Left ventricle myocardium inferior (tissue), 1 donor: ENCODE data around the gene GCNT2. TPM values are rescaled to one million over a fixed set of nuclear protein-coding genes. Genes with fewer than 3 reads are reported as not detected.

Experiments used
- DNase-seq: peaks from one replicate; pipeline ENCODE4 v3.0.0-alpha.2; 2020
- H3K27ac ChIP-seq: fragments of 200-600 bp; replicated peaks from 2 replicates; pipeline ENCODE4 v1.8.0; 2021
- H3K27me3 ChIP-seq: fragments of 200-600 bp; 2 replicates; pipeline ENCODE4 v1.8.0; 2021; ENCODE audit warnings: low read depth
- H3K36me3 ChIP-seq: fragments of 200-600 bp; 2 replicates; pipeline ENCODE4 v1.8.0; 2021
- H3K4me1 ChIP-seq: fragments of 200-600 bp; 2 replicates; pipeline ENCODE4 v1.8.0; 2021
- H3K4me3 ChIP-seq: fragments of 200-600 bp; 2 replicates; pipeline ENCODE4 v1.8.0; 2021; ENCODE audit warnings: mild to moderate bottlenecking, moderate library complexity
- H3K9me3 ChIP-seq: fragments of 200-600 bp; replicated peaks from 2 replicates; pipeline ENCODE4 v1.8.0; 2021
- intact Hi-C: fragments of 100-400 bp; cut with micrococcal nuclease; formaldehyde crosslinking; loops from one replicate; pipeline ENCODE4 v1.11.0; 2022
- total RNA-seq: library from RNA; stranded (reverse); fragmentation: NEBNext Ultra II Directional; extraction: Animal tissue kit (Norgen Biotek cat#: 25700); gene quantifications from one replicate; pipeline ENCODE4 v1.2.1, GENCODE V29; 2021
- TF ChIP-seq, protein P1 (sequence below): fragments of 200-600 bp; IDR thresholded peaks from 2 replicates; pipeline ENCODE4 v1.8.0; 2021; ENCODE audit warnings: antibody characterized with exemption, mild to moderate bottlenecking, borderline replicate concordance
- donor health status: DM: no; HTN: yes; CAD: no; lungs with severe emphysema.

The GCNT2 gene
- total RNA-seq, 1 donor from 2014 or later, result 49.0 TPM

DNA sequence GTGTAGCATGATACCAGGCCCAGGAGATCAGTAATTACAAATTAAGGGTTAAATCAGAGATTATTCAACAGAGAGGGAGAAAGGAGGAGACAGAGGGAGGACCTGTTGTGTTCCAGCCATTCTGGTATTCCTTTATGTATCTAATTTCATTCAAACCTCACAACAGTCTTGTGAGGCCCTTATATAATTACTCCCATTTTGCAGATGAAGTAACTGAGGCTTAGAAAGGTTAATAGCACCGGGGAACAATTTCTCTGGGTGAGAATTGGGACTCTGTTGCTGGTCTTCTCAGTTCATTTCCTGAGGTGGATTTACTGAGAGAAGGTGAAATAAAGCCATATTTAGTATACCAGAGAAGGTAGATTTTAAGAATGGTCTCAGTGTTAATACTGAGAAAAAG lies 106.6 kb downstream of the GCNT2 start:
- intact Hi-C loops, result no loop called here
- TF ChIP-seq, protein P1, sequence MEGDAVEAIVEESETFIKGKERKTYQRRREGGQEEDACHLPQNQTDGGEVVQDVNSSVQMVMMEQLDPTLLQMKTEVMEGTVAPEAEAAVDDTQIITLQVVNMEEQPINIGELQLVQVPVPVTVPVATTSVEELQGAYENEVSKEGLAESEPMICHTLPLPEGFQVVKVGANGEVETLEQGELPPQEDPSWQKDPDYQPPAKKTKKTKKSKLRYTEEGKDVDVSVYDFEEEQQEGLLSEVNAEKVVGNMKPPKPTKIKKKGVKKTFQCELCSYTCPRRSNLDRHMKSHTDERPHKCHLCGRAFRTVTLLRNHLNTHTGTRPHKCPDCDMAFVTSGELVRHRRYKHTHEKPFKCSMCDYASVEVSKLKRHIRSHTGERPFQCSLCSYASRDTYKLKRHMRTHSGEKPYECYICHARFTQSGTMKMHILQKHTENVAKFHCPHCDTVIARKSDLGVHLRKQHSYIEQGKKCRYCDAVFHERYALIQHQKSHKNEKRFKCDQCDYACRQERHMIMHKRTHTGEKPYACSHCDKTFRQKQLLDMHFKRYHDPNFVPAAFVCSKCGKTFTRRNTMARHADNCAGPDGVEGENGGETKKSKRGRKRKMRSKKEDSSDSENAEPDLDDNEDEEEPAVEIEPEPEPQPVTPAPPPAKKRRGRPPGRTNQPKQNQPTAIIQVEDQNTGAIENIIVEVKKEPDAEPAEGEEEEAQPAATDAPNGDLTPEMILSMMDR, result no peak
- no peak overlapping the region for H3K27ac ChIP-seq
- no peaks in the 10 kb centered on the region for H3K9me3 ChIP-seq
- peaks cover 4% of the 10 kb centered on the region for H3K4me1 ChIP-seq
- DNase-seq, result no peak
- peaks cover 17% of the 10 kb centered on the region for H3K36me3 ChIP-seq
- H3K4me3 ChIP-seq, result no peak overlapping the region
- no peaks in the 10 kb centered on the region for H3K27me3 ChIP-seq

DNA sequence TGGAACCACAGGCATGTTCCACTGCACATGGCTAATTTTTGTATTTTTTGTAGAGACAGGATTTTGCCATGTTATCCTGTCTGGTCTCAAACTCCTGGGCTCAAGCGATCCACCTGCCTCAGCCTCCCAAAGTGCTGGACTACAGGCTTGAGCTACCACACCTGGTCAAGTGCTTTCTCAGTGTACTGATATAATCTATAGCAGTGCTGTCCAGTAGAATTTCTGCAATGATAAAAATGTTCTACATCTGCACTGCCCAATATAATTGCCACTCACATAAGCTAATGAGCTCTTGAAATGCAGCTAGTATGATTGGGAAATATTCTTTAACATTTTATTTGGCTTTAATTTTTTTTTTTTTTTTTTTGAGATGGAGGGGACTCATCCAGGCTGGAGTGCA lies 109.0 kb downstream of the GCNT2 start:
- peaks cover 4% of the 10 kb centered on the region for H3K4me1 ChIP-seq
- peaks cover 9% of the 10 kb centered on the region for H3K36me3 ChIP-seq
- H3K27ac ChIP-seq, result no peak overlapping the region
- H3K27me3 ChIP-seq, result no peaks in the 10 kb centered on the region
- H3K9me3 ChIP-seq, result no peaks in the 10 kb centered on the region
- no peak for DNase-seq
- no peak overlapping the region for H3K4me3 ChIP-seq
- TF ChIP-seq, protein P1, result no peak
- intact Hi-C loops, result no loop called here

DNA sequence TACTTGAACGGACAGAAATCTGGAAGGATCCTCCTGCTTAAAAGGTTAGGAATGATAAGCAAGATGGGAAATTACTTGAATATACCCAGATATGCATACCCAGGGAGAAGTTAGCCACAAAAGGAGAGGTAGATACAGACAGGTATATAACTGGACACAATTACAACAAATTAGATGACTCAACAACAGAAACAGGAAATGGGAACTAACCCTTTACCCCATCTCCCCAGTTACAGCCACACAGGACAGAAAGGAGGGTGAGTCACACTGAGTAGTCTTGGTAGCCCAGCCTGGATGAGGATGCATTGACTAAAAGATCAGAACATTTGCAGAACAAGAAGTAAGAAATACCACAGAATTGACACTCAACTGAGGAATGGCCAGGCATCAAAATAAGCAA lies 112.1 kb downstream of the GCNT2 start:
- no peak for DNase-seq
- Histone ChIP-seq H3K36me3 (no peaks in the 10 kb centered on the region), H3K27ac (no peak overlapping the region), H3K9me3 (no peaks in the 10 kb centered on the region), H3K4me3 (no peak overlapping the region), H3K4me1 (no peaks in the 10 kb centered on the region), H3K27me3 (no peaks in the 10 kb centered on the region)
- intact Hi-C loops, result no loop called here
- TF ChIP-seq, protein P1, result no peak

DNA sequence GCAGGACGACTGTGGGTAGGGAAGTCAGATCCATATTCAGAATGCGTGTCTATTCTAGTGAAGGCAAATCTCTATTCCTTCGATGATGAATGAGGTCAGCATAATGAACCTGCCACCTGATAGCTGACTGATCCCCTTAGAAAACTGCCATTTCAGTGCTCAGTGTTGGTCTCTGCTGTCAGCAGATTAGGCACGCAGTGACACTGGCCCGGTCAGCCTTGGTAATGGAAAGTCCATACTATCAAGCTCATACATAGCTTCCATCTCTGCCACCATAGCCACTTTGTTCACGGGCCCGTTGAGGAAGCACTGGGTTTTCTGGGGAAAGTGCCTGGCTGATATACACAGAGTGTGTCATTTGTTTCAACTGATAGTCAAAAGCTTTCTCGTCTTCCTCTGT lies 119.3 kb downstream of the GCNT2 start:
- TF ChIP-seq, protein P1, result no peak
- H3K9me3 ChIP-seq, result peaks cover 4% of the 10 kb centered on the region
- intact Hi-C loops, result no loop called here

DNA sequence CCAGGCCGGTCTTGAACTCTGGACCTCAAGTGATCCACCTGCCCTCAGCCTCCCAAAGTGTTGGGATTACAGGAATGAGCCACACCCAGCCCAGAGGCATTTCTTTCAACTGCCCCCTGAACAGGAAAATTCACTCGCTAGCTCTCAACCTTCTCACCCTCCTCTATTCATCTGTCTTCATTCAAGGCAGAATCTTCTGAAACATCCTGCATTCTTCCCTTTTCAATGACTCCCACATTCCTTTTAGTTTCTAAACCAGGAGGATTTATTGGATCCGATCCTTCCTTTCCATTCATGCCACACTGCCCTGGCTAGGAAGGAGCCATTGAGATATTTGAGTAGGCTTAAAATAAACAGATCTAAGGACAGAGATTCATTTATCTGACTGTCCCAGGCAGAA lies 120.4 kb downstream of the GCNT2 start:
- Histone ChIP-seq H3K27me3 (no peaks in the 10 kb centered on the region), H3K27ac (no peak overlapping the region), H3K36me3 (no peaks in the 10 kb centered on the region), H3K4me1 (no peaks in the 10 kb centered on the region), H3K4me3 (no peak overlapping the region), H3K9me3 (peaks cover 4% of the 10 kb centered on the region)
- TF ChIP-seq, protein P1, result no peak
- DNase-seq, result no peak
- intact Hi-C loops, result no loop called here

More for the DNA sequence above, 119.3 kb downstream of the GCNT2 start:
- Histone ChIP-seq H3K4me1 (no peaks in the 10 kb centered on the region), H3K4me3 (no peak overlapping the region), H3K27ac (no peak overlapping the region), H3K27me3 (no peaks in the 10 kb centered on the region), H3K36me3 (no peaks in the 10 kb centered on the region)
- no peak for DNase-seq

DNA sequence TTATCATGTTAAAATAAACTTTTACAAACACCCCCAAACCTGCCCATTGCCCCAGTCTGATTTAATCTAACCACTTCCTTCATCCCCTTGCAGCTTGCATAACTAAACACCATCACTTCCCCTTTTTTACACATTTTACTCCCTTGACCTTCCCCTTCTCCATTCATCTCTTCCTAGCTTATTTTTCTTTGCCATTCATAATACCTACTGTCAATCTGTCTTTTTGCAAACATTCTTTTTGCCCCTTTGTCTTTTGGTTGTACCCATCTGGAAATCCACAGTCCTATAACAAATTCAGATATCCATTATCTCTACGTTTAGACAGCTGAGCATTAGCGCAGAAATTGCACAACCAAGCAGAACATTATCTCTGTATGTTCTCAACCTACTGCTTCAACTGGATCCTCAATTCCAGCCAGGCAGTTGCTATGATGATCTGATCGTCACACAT lies 122.1 kb downstream of the GCNT2 start:
- H3K27ac ChIP-seq, result no peak overlapping the region
- intact Hi-C loops, result no loop called here
- TF ChIP-seq, protein P1, result no peak
- H3K4me3 ChIP-seq, result no peak overlapping the region
- DNase-seq, result no peak
- no peaks in the 10 kb centered on the region for H3K4me1 ChIP-seq
- no peaks in the 10 kb centered on the region for H3K27me3 ChIP-seq
- peaks cover 4% of the 10 kb centered on the region for H3K9me3 ChIP-seq
- H3K36me3 ChIP-seq, result no peaks in the 10 kb centered on the region
